ENCODE data around the gene PIM3.
A peak's percentile ranks its signal among the peaks of the same experiment; 100 is the strongest.

DNA sequence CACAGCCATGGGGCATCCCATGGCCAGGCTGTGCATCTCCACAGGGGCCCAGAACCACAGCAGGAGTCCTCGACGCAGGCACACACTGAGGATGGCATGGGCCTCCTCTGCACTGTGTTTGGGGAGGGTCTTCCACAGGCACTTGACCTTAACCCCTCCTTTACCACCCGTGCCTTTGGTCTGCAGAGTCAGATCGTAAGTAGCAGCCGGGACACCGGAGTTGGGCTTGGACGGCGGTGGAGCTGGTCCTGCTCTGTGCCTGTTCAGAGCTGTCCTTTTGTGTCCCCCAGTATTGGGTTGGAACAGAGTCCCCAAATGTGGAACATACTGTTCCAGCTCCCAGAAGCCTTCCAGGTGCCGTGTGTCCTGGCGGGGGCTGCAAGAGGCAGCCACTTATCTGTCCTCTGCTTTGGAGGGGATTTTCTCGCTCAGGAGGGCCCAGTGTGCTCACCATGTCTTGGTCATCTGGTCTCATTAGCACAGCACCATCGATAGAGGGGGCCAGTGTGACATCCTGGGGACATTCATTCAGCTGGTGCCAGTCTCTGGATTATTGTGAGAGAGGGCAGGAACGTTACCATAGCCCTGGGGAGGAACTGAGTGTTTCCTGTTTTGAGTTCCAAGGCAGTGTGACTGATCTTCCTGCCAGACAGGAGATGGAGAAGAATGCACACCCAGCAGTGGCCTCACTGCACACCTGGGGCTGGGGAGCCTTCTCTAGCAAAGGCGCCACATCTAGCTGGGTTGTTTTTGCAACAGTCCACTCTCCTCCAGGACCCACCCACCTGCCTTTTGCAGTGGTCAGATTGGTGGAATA, 29.8 kb upstream of the PIM3 start:
- TF ChIP-seq, protein P1, sequence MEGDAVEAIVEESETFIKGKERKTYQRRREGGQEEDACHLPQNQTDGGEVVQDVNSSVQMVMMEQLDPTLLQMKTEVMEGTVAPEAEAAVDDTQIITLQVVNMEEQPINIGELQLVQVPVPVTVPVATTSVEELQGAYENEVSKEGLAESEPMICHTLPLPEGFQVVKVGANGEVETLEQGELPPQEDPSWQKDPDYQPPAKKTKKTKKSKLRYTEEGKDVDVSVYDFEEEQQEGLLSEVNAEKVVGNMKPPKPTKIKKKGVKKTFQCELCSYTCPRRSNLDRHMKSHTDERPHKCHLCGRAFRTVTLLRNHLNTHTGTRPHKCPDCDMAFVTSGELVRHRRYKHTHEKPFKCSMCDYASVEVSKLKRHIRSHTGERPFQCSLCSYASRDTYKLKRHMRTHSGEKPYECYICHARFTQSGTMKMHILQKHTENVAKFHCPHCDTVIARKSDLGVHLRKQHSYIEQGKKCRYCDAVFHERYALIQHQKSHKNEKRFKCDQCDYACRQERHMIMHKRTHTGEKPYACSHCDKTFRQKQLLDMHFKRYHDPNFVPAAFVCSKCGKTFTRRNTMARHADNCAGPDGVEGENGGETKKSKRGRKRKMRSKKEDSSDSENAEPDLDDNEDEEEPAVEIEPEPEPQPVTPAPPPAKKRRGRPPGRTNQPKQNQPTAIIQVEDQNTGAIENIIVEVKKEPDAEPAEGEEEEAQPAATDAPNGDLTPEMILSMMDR (conservative IDR thresholded peaks at IDR 0.05), result peak; percentile 90
- no peak for TF ChIP-seq EZH2 (IDR thresholded peaks at IDR 0.05; ENCODE audit: low read depth)

Data from PC-9 (cell line).